SK-N-SH treated with all-trans-retinoic acid at 6 μM for 48 hours (cell line): ENCODE measurements around the gene PRL.

Source experiments
- ATAC-seq: fragments of 200-7000 bp; cut with Tn5 transposase; 3 replicates; pipeline ENCODE4 v1.9.1; 2020; ENCODE audit warnings: mild to moderate bottlenecking, moderate library complexity
- ARNTL ChIP-seq: fragments of 450-650 bp; formaldehyde crosslinking; IDR thresholded peaks from 2 replicates; pipeline ENCODE4 v1.5.0; 2020; ENCODE audit warnings: low read depth, mild to moderate bottlenecking, moderate library complexity, borderline replicate concordance
- CREB5 ChIP-seq: fragments of 250-450 bp; sonication (Bioruptor Pico); IDR thresholded peaks from 2 replicates; pipeline ENCODE4 v1.5.1; 2020; ENCODE audit warnings: low read depth, mild to moderate bottlenecking, moderate library complexity
- CSDC2 ChIP-seq: fragments of 250-450 bp; sonication (Bioruptor Pico); IDR thresholded peaks from 2 replicates; pipeline ENCODE4 v1.5.0; 2020; ENCODE audit warnings: mild to moderate bottlenecking, moderate library complexity
- ESRRG ChIP-seq: fragments of 250-450 bp; sonication (Bioruptor Pico); IDR thresholded peaks from 2 replicates; pipeline ENCODE4 v1.6.1; 2021; ENCODE audit warnings: mild to moderate bottlenecking
- GLIS3 ChIP-seq: fragments of 250-450 bp; sonication (Bioruptor Pico); IDR thresholded peaks from 2 replicates; pipeline ENCODE4 v1.5.0; 2020; ENCODE audit warnings: mild to moderate bottlenecking, moderate library complexity
- ISL1 ChIP-seq: fragments of 250-450 bp; sonication (Bioruptor Pico); IDR thresholded peaks from 2 replicates; pipeline ENCODE4 v2.1.2; 2022; ENCODE audit warnings: mild to moderate bottlenecking, moderate library complexity
- OSR1 ChIP-seq: fragments of 250-450 bp; sonication (Bioruptor Pico); IDR thresholded peaks from 2 replicates; pipeline ENCODE4 v1.8.0; 2022; ENCODE audit warnings: moderate library complexity, mild to moderate bottlenecking, inconsistent platforms
- PPARA ChIP-seq: fragments of 250-450 bp; sonication (Bioruptor Pico); IDR thresholded peaks from 2 replicates; pipeline ENCODE4 v1.5.0; 2020; ENCODE audit warnings: mild to moderate bottlenecking, borderline replicate concordance
- RARB ChIP-seq: fragments of 250-450 bp; sonication (Bioruptor Pico); IDR thresholded peaks from 2 replicates; pipeline ENCODE4 v1.8.0; 2021; ENCODE audit warnings: mild to moderate bottlenecking, moderate library complexity
- SNAI2 ChIP-seq: fragments of 250-450 bp; sonication (Bioruptor Pico); IDR thresholded peaks from 2 replicates; pipeline ENCODE4 v1.5.0; 2020; ENCODE audit warnings: mild to moderate bottlenecking, moderate library complexity
- TCF4 ChIP-seq: fragments of 250-450 bp; sonication (Bioruptor Pico); IDR thresholded peaks from 2 replicates; pipeline ENCODE4 v1.8.0; 2021; ENCODE audit warnings: mild to moderate bottlenecking, moderate library complexity, borderline replicate concordance
- TOX ChIP-seq: fragments of 250-450 bp; sonication (Bioruptor Pico); IDR thresholded peaks from 2 replicates; pipeline ENCODE4 v1.8.0; 2021; ENCODE audit warnings: mild to moderate bottlenecking, moderate library complexity, borderline replicate concordance
- ZFP3 ChIP-seq: fragments of 250-450 bp; sonication (Bioruptor Pico); IDR thresholded peaks from 2 replicates; pipeline ENCODE4 v1.5.0; 2020; ENCODE audit warnings: mild to moderate bottlenecking, moderate library complexity
- ZFP30 ChIP-seq: fragments of 450-650 bp; formaldehyde crosslinking; IDR thresholded peaks from 2 replicates; pipeline ENCODE4 v1.5.0; 2022; ENCODE audit warnings: mild to moderate bottlenecking, moderate library complexity
- ZNF565 ChIP-seq: fragments of 450-650 bp; formaldehyde crosslinking; conservative IDR thresholded peaks from 2 replicates; pipeline ENCODE4 v1.5.0; 2020; ENCODE audit warnings: low read depth, mild to moderate bottlenecking, moderate library complexity
- ZNF70 ChIP-seq: fragments of 450-650 bp; formaldehyde crosslinking; IDR thresholded peaks from 2 replicates; pipeline ENCODE4 v1.5.0; 2020; ENCODE audit warnings: mild to moderate bottlenecking, moderate library complexity
- ZNF8 ChIP-seq: fragments of 450-650 bp; formaldehyde crosslinking; IDR thresholded peaks from 2 replicates; pipeline ENCODE4 v1.5.0; 2020; ENCODE audit warnings: mild to moderate bottlenecking, moderate library complexity
- TF ChIP-seq, protein P1 (sequence below): fragments of 250-450 bp; sonication (Bioruptor Pico); IDR thresholded peaks from 2 replicates; pipeline ENCODE4 v1.8.0; 2021; ENCODE audit warnings: low read depth, mild to moderate bottlenecking, moderate library complexity, borderline replicate concordance
- TF ChIP-seq, protein P2 (sequence below): fragments of 250-450 bp; sonication (Bioruptor Pico); IDR thresholded peaks from 2 replicates; pipeline ENCODE4 v1.8.0; 2020; ENCODE audit warnings: mild to moderate bottlenecking, moderate library complexity, borderline replicate concordance

The PRL gene

DNA sequence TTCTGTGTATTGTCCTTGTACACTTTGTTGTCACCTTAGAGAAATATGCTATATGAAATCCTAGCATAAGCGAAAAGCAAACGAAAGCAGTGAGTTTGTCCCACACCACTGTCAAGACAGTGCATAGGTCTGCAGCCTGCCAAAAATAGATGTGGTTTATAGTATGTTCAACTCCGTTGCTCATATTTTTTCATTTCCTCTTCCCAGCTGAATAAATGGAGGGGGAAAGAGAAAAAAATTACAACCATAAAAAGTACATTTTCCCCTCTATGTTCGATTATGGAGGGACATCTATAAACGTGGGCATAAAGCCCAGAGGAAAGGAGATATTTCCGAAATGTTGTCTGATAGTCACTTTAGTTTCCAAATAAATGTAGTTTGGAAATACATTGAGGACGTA, 25.8 kb downstream of the PRL start:
- TF ChIP-seq TCF4 (CRISPR knock-in tag) (no peak), GLIS3 (CRISPR knock-in tag) (no peak), ESRRG (no peak), PPARA (CRISPR knock-in tag) (no peak), ISL1 (CRISPR knock-in tag) (no peak), ZNF8 (CRISPR knock-in tag) (no peak), ZNF70 (CRISPR knock-in tag) (no peak), ARNTL (CRISPR knock-in tag) (no peak), ZFP30 (CRISPR knock-in tag) (no peak), SNAI2 (CRISPR knock-in tag) (no peak), TOX (CRISPR knock-in tag) (no peak), ZFP3 (no peak), CSDC2 (CRISPR knock-in tag) (no peak), ZNF565 (no peak), CREB5 (CRISPR knock-in tag) (no peak)
- TF ChIP-seq, protein P1, sequence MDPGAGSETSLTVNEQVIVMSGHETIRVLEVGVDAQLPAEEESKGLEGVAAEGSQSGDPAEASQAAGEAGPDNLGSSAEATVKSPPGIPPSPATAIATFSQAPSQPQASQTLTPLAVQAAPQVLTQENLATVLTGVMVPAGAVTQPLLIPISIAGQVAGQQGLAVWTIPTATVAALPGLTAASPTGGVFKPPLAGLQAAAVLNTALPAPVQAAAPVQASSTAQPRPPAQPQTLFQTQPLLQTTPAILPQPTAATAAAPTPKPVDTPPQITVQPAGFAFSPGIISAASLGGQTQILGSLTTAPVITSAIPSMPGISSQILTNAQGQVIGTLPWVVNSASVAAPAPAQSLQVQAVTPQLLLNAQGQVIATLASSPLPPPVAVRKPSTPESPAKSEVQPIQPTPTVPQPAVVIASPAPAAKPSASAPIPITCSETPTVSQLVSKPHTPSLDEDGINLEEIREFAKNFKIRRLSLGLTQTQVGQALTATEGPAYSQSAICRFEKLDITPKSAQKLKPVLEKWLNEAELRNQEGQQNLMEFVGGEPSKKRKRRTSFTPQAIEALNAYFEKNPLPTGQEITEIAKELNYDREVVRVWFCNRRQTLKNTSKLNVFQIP (CRISPR knock-in tag), result no peak
- TF ChIP-seq, protein P2, sequence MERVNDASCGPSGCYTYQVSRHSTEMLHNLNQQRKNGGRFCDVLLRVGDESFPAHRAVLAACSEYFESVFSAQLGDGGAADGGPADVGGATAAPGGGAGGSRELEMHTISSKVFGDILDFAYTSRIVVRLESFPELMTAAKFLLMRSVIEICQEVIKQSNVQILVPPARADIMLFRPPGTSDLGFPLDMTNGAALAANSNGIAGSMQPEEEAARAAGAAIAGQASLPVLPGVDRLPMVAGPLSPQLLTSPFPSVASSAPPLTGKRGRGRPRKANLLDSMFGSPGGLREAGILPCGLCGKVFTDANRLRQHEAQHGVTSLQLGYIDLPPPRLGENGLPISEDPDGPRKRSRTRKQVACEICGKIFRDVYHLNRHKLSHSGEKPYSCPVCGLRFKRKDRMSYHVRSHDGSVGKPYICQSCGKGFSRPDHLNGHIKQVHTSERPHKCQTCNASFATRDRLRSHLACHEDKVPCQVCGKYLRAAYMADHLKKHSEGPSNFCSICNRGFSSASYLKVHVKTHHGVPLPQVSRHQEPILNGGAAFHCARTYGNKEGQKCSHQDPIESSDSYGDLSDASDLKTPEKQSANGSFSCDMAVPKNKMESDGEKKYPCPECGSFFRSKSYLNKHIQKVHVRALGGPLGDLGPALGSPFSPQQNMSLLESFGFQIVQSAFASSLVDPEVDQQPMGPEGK, result no peak
- ATAC-seq, result no peak

GRCh38 chr6:22263748-22264147, 33.1 kb downstream of the PRL start:
- no peak for TF ChIP-seq PPARA (CRISPR knock-in tag)
- no peak for ATAC-seq

DNA sequence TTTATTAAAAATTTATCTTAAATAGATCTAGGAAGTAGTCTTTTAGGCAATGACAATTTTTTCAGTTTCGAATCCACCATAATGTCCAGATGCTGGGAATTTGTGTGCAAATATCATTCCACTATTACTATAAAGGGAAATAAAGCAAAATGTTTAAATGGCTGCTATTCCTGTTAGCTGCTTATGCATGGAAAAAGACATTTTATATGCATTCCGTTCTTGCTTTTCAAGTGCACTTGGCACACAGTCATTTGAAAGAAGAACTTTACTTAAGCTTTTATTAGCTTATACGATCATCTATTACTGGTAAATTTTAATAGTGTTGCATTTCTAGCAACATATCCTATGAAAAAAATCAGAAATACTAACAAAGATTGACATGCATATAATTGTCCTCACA, 42.0 kb downstream of the PRL start:
- TF ChIP-seq RARB (CRISPR knock-in tag), result no peak
- ATAC-seq, result no peak

GRCh38 chr6:22253955-22254655, 42.7 kb downstream of the PRL start:
- no peak for ATAC-seq
- TF ChIP-seq PPARA (CRISPR knock-in tag), result no peak
- TF ChIP-seq ARNTL (CRISPR knock-in tag), result no peak
- TF ChIP-seq, all 23 proteins: peak for 0

GRCh38 chr6:22251348-22251747, 45.5 kb downstream of the PRL start:
- ATAC-seq, result peak; percentile 51; the same call in 2 of the 3 replicates
- no peak for TF ChIP-seq TOX (CRISPR knock-in tag)
- TF ChIP-seq, protein P2, result no peak
- TF ChIP-seq CSDC2 (CRISPR knock-in tag), result no peak
- TF ChIP-seq ZFP30 (CRISPR knock-in tag), result no peak
- peak; percentile 77; the same call in 1 of the 2 replicates for TF ChIP-seq CREB5 (CRISPR knock-in tag)
- TF ChIP-seq, protein P1 (CRISPR knock-in tag), result no peak
- no peak for TF ChIP-seq TCF4 (CRISPR knock-in tag)
- TF ChIP-seq ARNTL (CRISPR knock-in tag), result no peak
- TF ChIP-seq ZFP3, result no peak
- peak; percentile 68 for TF ChIP-seq ISL1 (CRISPR knock-in tag)
- no peak for TF ChIP-seq ZNF8 (CRISPR knock-in tag)
- no peak for TF ChIP-seq GLIS3 (CRISPR knock-in tag)
- TF ChIP-seq OSR1, result no peak
- no peak for TF ChIP-seq ZNF565
